Measurements from ENCODE around the gene IQCK.
"Not testable (repeated sequence)": the region's sequence is repeated elsewhere in the genome, so short reads cannot be mapped to it uniquely, and the experiment has no call there.

The IQCK gene

GRCh38 chr16:19717741-19718623 lies at the start of gene IQCK, which contains the start of gene KNOP1:
Gene IQCK (plus strand): TSS chr16:19718271. CDS start chr16:19718307, 36 bp downstream.
Gene KNOP1 (minus strand): TSS chr16:19718227. CDS start chr16:19715035, 3,192 bp downstream.
- peak; percentile 81 to 84 for DNase-seq (ENCODE audit: low read depth in 2 of 2)

- DNase-seq (ENCODE audit: low read depth in 2 of 2), result no peak
These were observed 45.7 kb upstream of the IQCK start for GRCh38 chr16:19672378-19672777.

- DNase-seq (ENCODE audit: low read depth in 2 of 2), result no peak
These were observed 43.6 kb upstream of the IQCK start for GRCh38 chr16:19674485-19674884.

- no peak for DNase-seq (ENCODE audit: low read depth in 2 of 2)
These were observed 40.7 kb upstream of the IQCK start for GRCh38 chr16:19677402-19677801.

GRCh38 chr16:19678804-19679203 lies 39.3 kb upstream of the IQCK start:
- DNase-seq (ENCODE audit: low read depth in 2 of 2), result no peak

- not testable (repeated sequence) for DNase-seq (ENCODE audit: low read depth in 2 of 2)
These were observed 38.8 kb upstream of the IQCK start for GRCh38 chr16:19679281-19679680.

- DNase-seq (ENCODE audit: low read depth in 2 of 2), result no peak
These were observed 37.2 kb upstream of the IQCK start for GRCh38 chr16:19680881-19681340.

- no peak for DNase-seq (ENCODE audit: low read depth in 2 of 2)
These were observed 36.4 kb upstream of the IQCK start for GRCh38 chr16:19681637-19682036.

GRCh38 chr16:19683453-19684236 lies 34.4 kb upstream of the IQCK start:
- no peak for DNase-seq (ENCODE audit: low read depth in 2 of 2)

- no peak for DNase-seq (ENCODE audit: low read depth in 2 of 2)
These were observed 32.9 kb upstream of the IQCK start for GRCh38 chr16:19685176-19685575.

GRCh38 chr16:19687279-19687678 lies 30.8 kb upstream of the IQCK start:
- DNase-seq (ENCODE audit: low read depth in 2 of 2), result no peak

GRCh38 chr16:19688396-19689024 lies 29.6 kb upstream of the IQCK start:
- DNase-seq (ENCODE audit: low read depth in 2 of 2), result no peak

GRCh38 chr16:19689342-19689741 lies 28.7 kb upstream of the IQCK start:
- DNase-seq (ENCODE audit: low read depth in 2 of 2), result no peak

- DNase-seq (ENCODE audit: low read depth in 2 of 2), result no peak
These were observed 27.9 kb upstream of the IQCK start for GRCh38 chr16:19690196-19690595.

- DNase-seq (ENCODE audit: low read depth in 2 of 2), result no peak
These were observed 26.8 kb upstream of the IQCK start for GRCh38 chr16:19691161-19691711.

- no peak for DNase-seq (ENCODE audit: low read depth in 2 of 2)
These were observed 23.1 kb upstream of the IQCK start for GRCh38 chr16:19694989-19695388.

GRCh38 chr16:19696328-19696727 lies 21.7 kb upstream of the IQCK start:
- peak in 1 of 2 experiments; percentile 15 for DNase-seq (ENCODE audit: low read depth in 2 of 2)

- DNase-seq (ENCODE audit: low read depth in 2 of 2), result no peak
These were observed 21.1 kb upstream of the IQCK start for GRCh38 chr16:19696961-19697360.

- DNase-seq (ENCODE audit: low read depth in 2 of 2), result no peak
These were observed 20.2 kb upstream of the IQCK start for GRCh38 chr16:19697756-19698318.

- DNase-seq (ENCODE audit: low read depth in 2 of 2), result no peak
These were observed 19.3 kb upstream of the IQCK start for GRCh38 chr16:19698480-19699465.
